PFSK-1 (cell line): ENCODE data around the gene B3GALT6.

Source experiments
- FOXP2 ChIP-seq: optimal IDR thresholded peaks from 2 replicates; pipeline ENCODE3; 2011; ENCODE audit warnings: borderline replicate concordance, control low read depth, inconsistent platforms; ENCODE audit not compliant: insufficient read depth; ENCODE audit errors: extremely low read length, extremely low read depth
- POLR2AphosphoS5 ChIP-seq: IDR thresholded peaks from 2 replicates; pipeline ENCODE4 v1.6.1; 2012; ENCODE audit warnings: low read depth, mild to moderate bottlenecking, control low read depth, low read length, moderate library complexity
- SIN3A ChIP-seq: IDR thresholded peaks from 2 replicates; pipeline ENCODE4 v1.6.1; 2012; ENCODE audit warnings: mild to moderate bottlenecking, low read length, moderate library complexity, borderline replicate concordance; ENCODE audit not compliant: insufficient read depth
- TAF1 ChIP-seq: IDR thresholded peaks from 2 replicates; pipeline ENCODE4 v1.6.1; 2012; ENCODE audit warnings: low read length, control low read depth, borderline replicate concordance; ENCODE audit not compliant: insufficient read depth
- TF ChIP-seq, protein P1 (sequence below), 2 experiments: IDR thresholded peaks; 2 replicates each; pipeline versions ENCODE4 v1.6.1 to v1.8.0; 2011 to 2012; ENCODE audit warnings: low read depth in 2 of 2, low read length in 2 of 2, control low read depth in 1 of 2, inconsistent platforms in 1 of 2, mild to moderate bottlenecking in 1 of 2, moderate library complexity in 1 of 2; ENCODE audit not compliant: insufficient read depth in 1 of 2

Gene B3GALT6

DNA sequence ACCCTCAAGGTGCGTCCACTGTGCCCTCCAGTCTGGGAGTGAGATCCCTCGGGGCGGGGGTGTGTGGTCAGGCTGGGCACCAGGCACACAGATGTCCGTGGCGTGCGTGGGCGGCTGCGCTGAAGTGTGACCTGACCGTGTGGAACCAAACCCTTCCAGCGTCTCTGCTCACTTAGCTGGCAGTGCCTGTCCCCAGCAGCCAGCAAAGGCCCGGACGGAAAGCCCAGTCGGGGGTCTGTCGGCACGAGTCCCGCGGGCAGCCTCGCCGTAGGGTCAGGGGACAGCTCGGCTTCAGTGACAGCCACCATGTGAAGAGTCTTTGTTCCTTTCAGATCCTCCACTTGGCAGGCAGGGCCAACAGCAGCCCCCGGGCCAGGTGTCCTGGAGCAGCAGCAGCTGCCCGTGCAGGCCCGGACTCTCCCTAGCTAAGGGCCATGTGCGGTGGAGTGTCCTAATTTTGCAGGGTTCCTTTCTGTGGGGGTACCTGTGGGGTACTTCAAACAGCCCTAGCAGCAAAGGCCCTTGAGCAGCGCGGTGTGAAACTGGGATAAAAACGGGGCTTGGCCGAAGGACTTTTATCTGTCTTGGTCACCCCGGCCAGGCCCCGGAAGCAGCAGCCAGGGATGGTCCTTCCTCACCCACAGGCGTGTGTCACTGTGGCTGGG, 46.8 kb upstream of the B3GALT6 start:
- TF ChIP-seq FOXP2 (no peak), SIN3A (no peak), TAF1 (no peak), POLR2AphosphoS5 (no peak)
- TF ChIP-seq, protein P1, sequence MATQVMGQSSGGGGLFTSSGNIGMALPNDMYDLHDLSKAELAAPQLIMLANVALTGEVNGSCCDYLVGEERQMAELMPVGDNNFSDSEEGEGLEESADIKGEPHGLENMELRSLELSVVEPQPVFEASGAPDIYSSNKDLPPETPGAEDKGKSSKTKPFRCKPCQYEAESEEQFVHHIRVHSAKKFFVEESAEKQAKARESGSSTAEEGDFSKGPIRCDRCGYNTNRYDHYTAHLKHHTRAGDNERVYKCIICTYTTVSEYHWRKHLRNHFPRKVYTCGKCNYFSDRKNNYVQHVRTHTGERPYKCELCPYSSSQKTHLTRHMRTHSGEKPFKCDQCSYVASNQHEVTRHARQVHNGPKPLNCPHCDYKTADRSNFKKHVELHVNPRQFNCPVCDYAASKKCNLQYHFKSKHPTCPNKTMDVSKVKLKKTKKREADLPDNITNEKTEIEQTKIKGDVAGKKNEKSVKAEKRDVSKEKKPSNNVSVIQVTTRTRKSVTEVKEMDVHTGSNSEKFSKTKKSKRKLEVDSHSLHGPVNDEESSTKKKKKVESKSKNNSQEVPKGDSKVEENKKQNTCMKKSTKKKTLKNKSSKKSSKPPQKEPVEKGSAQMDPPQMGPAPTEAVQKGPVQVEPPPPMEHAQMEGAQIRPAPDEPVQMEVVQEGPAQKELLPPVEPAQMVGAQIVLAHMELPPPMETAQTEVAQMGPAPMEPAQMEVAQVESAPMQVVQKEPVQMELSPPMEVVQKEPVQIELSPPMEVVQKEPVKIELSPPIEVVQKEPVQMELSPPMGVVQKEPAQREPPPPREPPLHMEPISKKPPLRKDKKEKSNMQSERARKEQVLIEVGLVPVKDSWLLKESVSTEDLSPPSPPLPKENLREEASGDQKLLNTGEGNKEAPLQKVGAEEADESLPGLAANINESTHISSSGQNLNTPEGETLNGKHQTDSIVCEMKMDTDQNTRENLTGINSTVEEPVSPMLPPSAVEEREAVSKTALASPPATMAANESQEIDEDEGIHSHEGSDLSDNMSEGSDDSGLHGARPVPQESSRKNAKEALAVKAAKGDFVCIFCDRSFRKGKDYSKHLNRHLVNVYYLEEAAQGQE (IDR thresholded peaks at IDR 0.05; ENCODE audit: insufficient read depth in 1 of 2, low read depth in 2 of 2, low read length in 2 of 2) = no peak

DNA sequence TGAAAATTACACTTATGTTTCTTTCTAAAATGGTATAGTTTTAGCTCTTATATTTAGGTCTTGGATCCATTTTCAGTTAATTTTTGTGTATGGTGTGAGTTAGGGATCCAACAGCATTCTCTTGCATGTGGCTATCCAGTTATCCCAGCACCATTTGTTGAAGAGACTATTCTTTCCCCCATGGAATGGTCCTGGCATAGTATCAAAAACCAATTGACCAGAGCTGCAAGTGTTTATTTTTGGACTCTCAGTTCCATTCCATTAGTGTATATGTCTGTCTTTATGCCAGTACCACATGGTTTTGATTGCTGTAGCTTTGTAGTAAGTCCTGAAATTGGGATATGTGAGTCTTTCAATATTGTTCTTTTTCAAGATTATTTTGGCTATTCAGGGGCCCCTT, 44.1 kb upstream of the B3GALT6 start:
- TF ChIP-seq FOXP2 (no peak), POLR2AphosphoS5 (no peak), TAF1 (no peak), SIN3A (no peak)
- TF ChIP-seq, protein P1 (IDR thresholded peaks at IDR 0.05; ENCODE audit: insufficient read depth in 1 of 2, low read depth in 2 of 2, low read length in 2 of 2) = no peak

DNA sequence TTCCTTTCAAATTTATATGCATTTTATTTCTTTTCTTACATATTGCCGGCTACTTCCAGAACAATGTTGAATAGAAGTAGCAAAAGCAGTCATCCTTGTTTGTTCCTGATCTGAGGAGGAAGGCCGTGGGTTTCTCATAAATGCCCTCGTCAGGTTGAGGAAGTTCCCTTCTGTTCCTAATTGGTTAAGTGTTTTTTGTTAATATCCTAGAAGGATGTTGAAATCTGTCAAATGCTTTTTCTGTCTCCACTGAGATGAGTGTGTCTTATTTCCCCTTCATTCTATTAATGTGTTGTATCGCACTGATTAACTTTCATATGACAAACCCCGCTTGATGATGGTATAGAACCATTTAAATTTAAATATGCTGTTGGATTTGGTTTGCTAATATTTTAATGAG, 42.9 kb upstream of the B3GALT6 start:
- TF ChIP-seq, protein P1 (IDR thresholded peaks at IDR 0.05; ENCODE audit: insufficient read depth in 1 of 2, low read depth in 2 of 2, low read length in 2 of 2) = no peak
- no peak for TF ChIP-seq TAF1
- TF ChIP-seq FOXP2 = no peak
- no peak for TF ChIP-seq SIN3A
- TF ChIP-seq POLR2AphosphoS5 = no peak

DNA sequence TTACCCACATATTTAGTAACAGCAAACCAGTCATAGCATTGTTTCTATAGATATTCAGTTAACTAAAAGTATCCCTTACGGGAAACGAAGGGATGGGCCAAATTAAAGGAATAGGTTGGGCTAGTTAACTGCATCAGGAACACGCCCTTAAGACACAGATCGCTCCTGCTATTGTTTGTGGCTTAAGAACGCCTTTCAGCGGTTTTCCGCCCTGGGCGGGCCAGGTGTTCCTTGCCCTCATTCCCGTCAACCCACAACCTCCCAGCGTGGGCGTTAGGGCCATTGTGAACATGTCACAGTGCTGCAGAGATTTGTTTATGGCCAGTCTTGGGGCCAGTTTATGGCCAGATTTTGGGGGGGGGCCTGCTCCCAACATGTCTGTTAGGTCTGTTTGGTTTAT, 40.3 kb upstream of the B3GALT6 start:
- TF ChIP-seq, protein P1 (IDR thresholded peaks at IDR 0.05; ENCODE audit: insufficient read depth in 1 of 2, low read depth in 2 of 2, low read length in 2 of 2) = no peak
- no peak for TF ChIP-seq POLR2AphosphoS5
- no peak for TF ChIP-seq TAF1
- TF ChIP-seq FOXP2 = no peak
- TF ChIP-seq SIN3A = no peak
